ENCODE data around the gene TRA2A.

Gene TRA2A

GRCh38 chr7:23531794-23532489, at the start of gene TRA2A:
Gene TRA2A, minus strand, starts transcription at chr7:23531981. Its CDS starts 157 bp downstream, at chr7:23531824.
- H3K36me3 ChIP-seq (ENCODE audit: low read length): peaks cover 14% of the 10 kb centered on the region; the same call in 1 of the 2 replicates
- H3K9me3 ChIP-seq (ENCODE audit: insufficient read depth, low read length): no peaks in the 10 kb centered on the region
- H3K79me2 ChIP-seq (ENCODE audit: insufficient read depth, low read length): peaks cover 49% of the 10 kb centered on the region
- H2AFZ ChIP-seq (ENCODE audit: low read depth, low read length, severe bottlenecking): peak within 1 kb of the TSS; percentile 69
- H3K27me3 ChIP-seq (ENCODE audit: low read length): no peaks in the 10 kb centered on the region
- H4K20me1 ChIP-seq (ENCODE audit: low read depth, low read length): peaks cover 29% of the 10 kb centered on the region
- peak within 1 kb of the TSS; percentile 82 for H3K27ac ChIP-seq (ENCODE audit: low read depth, low read length)
- TF ChIP-seq CTCF (IDR thresholded peaks at IDR 0.05; ENCODE audit: insufficient read depth, low read length, poor library complexity, severe bottlenecking) (no peak), EZH2phosphoT487 (conservative IDR thresholded peaks at IDR 0.05; ENCODE audit: low read length) (no peak)
- H3K4me3 ChIP-seq (ENCODE audit: insufficient read depth, low read length, poor library complexity, severe bottlenecking): peak within 1 kb of the TSS; percentile 87
- no peaks in the 10 kb centered on the region for H3K9me2 ChIP-seq (replicated peaks; ENCODE audit: insufficient read depth, low read length)
- H3K4me2 ChIP-seq (ENCODE audit: low read depth, low read length, poor library complexity, severe bottlenecking): peak within 1 kb of the TSS; percentile 98
- H3F3A ChIP-seq (ENCODE audit: insufficient read depth): peaks cover 24% of the 10 kb centered on the region
- peak within 1 kb of the TSS; percentile 88 for H3K9ac ChIP-seq (ENCODE audit: low read length)

GRCh38 chr7:23570592-23571200, 38.9 kb upstream of the TRA2A start:
- Histone ChIP-seq H3K9me3 (ENCODE audit: insufficient read depth, low read length) (no peaks in the 10 kb centered on the region), H2AFZ (ENCODE audit: low read depth, low read length, severe bottlenecking) (peak overlapping the region; percentile 88), H3K9me2 (replicated peaks; ENCODE audit: insufficient read depth, low read length) (no peaks in the 10 kb centered on the region), H3K4me3 (ENCODE audit: insufficient read depth, low read length, poor library complexity, severe bottlenecking) (no peak overlapping the region), H3K36me3 (ENCODE audit: low read length) (no peaks in the 10 kb centered on the region), H3K79me2 (ENCODE audit: insufficient read depth, low read length) (no peaks in the 10 kb centered on the region), H3K27me3 (ENCODE audit: low read length) (no peaks in the 10 kb centered on the region), H3F3A (ENCODE audit: insufficient read depth) (no peaks in the 10 kb centered on the region), H3K9ac (ENCODE audit: low read length) (no peak overlapping the region), H3K27ac (ENCODE audit: low read depth, low read length) (no peak overlapping the region), H4K20me1 (ENCODE audit: low read depth, low read length) (no peaks in the 10 kb centered on the region), H3K4me2 (ENCODE audit: low read depth, low read length, poor library complexity, severe bottlenecking) (no peak overlapping the region)
- TF ChIP-seq EZH2phosphoT487 (conservative IDR thresholded peaks at IDR 0.05; ENCODE audit: low read length): no peak
- TF ChIP-seq CTCF (IDR thresholded peaks at IDR 0.05; ENCODE audit: insufficient read depth, low read length, poor library complexity, severe bottlenecking): peak; percentile 90

DNA sequence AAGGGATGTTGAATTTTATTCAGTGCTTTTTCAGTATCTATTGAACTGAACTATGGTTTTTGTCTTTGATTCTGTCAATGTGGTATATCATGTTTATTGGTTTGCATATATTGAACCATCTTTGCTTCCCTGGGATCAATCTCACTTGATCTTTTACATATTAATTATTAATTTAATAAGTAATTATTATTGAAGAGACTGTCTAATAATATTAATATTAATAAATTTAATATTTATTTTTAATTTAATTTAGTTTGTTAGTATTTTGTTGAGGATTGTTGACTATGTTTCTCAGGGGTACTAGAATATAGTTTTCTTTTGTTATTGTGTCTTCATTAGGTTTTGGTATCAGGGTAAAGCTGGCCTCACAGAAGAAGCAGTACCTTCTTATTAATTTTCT, 26.5 kb upstream of the TRA2A start:
- Histone ChIP-seq H3K27ac (ENCODE audit: low read depth, low read length) (no peak overlapping the region), H3K79me2 (ENCODE audit: insufficient read depth, low read length) (no peaks in the 10 kb centered on the region), H3K27me3 (ENCODE audit: low read length) (no peaks in the 10 kb centered on the region), H3K9me3 (ENCODE audit: insufficient read depth, low read length) (no peaks in the 10 kb centered on the region), H3K36me3 (ENCODE audit: low read length) (no peaks in the 10 kb centered on the region), H3F3A (ENCODE audit: insufficient read depth) (no peaks in the 10 kb centered on the region), H4K20me1 (ENCODE audit: low read depth, low read length) (no peaks in the 10 kb centered on the region), H3K4me2 (ENCODE audit: low read depth, low read length, poor library complexity, severe bottlenecking) (no peak overlapping the region), H3K9me2 (replicated peaks; ENCODE audit: insufficient read depth, low read length) (no peaks in the 10 kb centered on the region), H3K4me3 (ENCODE audit: insufficient read depth, low read length, poor library complexity, severe bottlenecking) (no peak overlapping the region), H2AFZ (ENCODE audit: low read depth, low read length, severe bottlenecking) (no peak overlapping the region), H3K9ac (ENCODE audit: low read length) (no peak overlapping the region)
- TF ChIP-seq CTCF (IDR thresholded peaks at IDR 0.05; ENCODE audit: insufficient read depth, low read length, poor library complexity, severe bottlenecking): no peak
- TF ChIP-seq EZH2phosphoT487 (conservative IDR thresholded peaks at IDR 0.05; ENCODE audit: low read length): no peak

All from SU-DHL-6 (cell line).